Glomerular endothelial cell (primary cell): Measurements from ENCODE around the gene PGM5. TPM values are rescaled to one million over a fixed set of nuclear protein-coding genes. Genes with fewer than 3 reads are reported as not detected.

Experiments used
- DNase-seq: peaks from one replicate; pipeline ENCODE4 v3.0.0-alpha.2; 2011; ENCODE audit warnings: low read depth, low spot score; ENCODE audit errors: extremely low read depth
- total RNA-seq: library from RNA; depleted of rRNA; stranded (reverse); fragments of >200 nt; gene quantifications from 2 replicates; pipeline ENCODE4 v1.2.3, GENCODE V29; 2015

Gene PGM5
- total RNA-seq, 1 donor from 2014 or later = 1.4 TPM

DNA sequence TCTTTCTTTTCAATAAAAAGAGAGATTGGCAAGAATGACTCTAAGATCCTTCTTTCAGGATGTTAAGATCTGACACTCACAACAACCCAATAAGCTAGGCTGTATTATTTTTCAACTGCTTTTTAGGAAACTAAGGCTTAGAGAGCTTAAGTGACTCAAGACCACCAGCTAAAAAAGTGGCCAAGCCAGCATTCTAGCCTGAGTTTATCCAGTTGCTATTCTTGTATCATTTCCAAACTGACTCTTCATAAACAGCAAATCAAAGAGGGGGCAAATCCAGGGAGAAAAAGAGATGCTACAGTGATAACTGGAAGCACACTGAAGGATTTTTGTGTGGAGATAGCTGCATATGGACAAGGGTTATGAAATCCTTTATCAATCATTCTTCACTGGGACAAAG, 137.1 kb downstream of the PGM5 start:
- no peak for DNase-seq

DNA sequence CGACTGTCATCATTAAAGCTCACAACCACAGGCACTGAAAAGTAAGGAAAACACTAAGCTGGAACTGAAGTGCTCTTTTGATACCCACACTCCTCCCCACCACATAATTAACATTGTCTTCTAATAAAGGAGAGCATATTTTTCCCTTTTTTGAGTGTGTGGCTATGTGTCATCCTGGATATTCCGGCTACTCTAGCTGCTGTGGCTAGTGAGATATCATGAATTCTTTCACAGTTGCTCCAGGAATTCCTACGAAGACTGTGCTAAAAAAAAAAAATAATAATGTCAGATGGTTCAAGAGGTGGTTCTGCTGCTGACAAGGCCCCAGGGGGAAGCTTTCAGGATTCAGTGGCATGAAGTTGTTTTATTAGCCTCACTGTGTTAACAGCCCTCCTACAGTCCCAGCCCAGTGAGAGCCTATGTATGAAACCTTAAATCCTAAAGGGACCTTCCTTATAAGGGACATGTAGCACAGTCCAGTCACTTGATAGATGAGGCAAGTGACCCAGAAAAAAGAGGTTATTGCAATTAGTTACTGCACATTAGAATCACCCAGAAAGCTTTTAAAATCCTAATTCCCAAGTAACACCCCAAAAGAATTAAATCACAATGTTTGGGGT, 137.7 kb downstream of the PGM5 start:
- no peak for DNase-seq

DNA sequence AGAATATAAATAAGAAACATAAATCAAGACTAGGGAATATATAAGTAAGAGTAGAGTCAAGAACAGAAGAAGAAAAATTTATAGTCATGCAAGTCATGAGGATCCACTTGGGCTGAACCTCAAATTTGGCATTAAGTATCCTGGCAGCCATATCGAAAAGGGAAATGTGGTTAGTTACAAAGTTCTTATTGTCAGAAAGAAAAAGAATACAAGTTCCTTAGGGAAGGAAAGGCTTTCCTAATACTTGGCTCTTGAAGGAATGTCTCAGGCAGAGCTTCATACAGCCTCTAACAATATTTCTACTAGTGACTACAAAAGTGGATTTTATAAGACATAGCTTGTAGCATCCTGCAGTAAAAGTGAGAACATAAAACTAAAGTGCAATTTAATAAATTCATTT, 138.8 kb downstream of the PGM5 start:
- DNase-seq = no peak

DNA sequence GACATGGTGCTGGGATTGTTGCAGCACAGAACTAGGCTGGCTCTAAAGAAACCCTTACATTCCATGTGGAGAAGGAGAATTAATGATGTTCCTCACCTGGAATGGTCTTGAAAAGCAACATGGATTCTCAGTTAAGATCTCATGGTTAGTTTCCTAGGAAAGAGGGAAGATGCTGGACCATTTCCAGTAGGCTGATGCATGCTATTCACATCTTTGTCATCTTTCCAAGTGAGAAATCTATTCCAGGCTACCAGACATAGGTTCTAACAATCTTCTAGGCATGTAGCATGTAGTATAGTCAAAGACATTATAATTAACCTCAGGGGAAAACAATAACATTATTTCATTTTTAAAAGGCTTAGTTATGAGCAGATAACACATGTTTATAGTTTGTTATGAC, 139.9 kb downstream of the PGM5 start:
- DNase-seq = no peak

DNA sequence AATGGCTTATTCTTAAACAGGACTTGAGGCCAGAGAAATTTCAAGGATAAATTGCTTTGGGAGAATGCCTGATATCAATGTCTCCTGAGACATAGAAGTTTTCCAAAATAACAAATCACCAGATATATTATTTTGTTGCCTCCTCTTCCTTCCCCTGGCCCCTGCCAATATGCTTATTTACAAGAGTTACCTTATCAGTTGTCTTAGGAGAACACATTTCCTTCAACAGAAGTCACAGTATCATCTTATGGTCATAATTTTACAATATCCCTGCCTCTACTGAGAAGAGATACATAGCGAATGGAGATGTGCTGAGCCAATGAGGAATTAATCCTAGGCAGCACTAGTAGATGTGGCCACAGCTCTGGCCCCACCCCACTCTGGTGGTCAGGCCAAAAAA, 141.2 kb downstream of the PGM5 start:
- no peak for DNase-seq

DNA sequence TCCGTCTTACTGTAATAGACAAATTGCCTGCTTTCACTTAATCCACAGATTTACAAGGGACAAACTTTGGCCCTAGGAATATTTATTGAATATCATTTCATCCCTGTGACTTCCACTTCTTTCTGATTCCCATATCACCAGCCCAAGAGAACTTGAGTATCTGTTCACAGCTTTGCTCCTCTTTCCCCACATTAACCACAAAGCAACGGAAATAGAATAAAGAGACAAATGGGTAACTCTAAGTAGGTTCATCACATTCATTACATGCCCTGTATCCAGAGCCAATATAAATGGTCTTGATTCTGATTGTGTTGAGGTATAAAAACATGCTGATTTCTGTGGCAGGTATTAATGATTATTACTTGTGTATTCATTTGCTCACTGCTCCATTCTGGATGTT, 142.4 kb downstream of the PGM5 start:
- no peak for DNase-seq

DNA sequence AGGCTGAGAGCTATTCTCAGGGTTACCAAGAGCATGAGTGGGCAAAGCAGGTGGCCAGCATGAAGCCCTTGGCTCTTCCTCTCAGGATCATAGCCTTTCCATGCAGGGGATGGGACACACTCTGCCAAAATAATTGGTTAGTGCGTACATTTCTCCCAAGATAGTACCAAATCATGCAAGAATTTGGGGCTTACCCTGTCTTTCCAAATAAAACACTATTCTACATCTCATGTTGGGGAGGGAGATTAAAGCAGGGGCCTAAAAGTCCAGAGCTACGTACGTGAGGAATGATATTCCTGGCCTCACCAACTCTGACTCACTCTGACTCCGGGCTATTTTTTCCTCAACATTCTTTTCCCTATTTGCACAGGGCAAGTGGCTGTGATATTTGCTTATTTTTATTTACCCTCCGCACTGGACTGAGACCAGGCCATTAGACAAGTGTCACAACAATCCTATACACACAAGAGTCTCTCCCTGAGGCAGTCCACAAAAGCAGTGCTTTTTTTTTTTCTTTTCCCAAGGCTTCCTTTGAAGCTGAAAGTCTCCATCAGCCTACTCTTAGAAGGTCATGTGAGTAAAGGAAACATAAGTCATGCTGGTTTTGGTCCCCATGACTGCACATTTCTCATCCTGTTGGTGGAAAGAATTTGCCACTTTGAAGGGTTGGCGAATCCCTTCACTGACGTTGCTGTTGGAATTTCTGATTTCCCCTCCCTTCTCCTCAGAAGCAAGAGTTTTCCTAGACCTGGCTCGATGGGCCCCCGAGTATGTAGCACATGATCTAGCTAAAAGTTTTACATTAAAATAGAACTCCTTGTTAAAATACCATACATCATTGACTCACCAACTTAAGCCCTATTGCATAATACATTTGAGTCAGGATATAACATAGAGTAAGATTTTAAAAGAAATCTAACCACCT, 144.3 kb downstream of the PGM5 start:
- DNase-seq = no peak

DNA sequence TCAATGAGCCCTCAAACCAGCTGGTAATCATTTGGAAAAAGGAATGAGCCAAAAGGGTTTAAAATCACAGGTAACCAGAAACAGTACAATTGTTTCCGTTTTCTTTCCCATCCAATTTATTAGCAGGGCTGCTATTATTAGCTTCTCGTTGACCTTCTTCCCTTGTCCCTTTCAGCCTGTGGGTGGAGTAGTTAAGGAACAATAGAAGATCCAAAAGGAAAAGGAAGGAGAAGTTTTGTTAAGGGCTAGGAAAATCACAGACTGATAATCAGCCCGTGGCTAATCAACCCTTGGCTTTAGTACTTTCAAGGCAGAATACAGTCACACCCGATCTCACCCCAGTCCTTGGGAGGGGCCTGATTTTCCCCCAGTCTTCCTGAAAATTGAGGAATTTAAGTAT, 145.9 kb downstream of the PGM5 start:
- DNase-seq = no peak

DNA sequence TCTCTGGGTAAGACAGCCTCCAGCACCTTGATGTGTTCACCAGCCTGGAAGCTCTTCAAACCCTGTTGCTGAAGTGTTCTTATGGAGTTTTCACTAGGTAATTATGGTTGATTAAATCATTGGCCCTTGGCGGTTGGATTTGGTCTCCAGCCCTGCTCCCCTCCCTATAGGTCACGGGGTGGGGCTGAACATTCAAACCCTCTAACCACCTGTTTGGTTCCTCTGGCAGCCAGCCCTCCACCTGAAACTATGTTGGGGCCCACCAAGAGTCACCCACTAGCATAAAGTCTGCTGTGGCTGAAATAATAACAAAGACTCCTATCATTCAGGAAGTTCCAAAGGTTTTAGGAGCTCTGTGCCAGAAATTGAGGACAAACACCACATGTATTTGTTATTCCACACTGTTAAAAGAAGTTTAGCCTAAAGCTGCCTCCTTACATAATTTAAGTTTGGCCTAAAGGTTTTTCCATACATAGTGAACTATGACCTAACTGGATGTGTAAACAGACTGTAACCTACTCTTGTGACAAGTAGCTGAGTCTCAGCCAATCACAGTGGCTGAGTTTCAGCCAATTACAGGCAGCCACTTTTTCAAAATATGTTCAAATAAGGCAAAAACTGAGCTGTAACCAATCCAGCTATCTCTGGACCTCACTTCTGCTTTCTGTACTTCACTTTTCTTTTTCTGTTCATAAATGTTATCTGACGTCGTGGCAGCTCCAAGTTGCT, 149.4 kb downstream of the PGM5 start:
- DNase-seq = no peak

DNA sequence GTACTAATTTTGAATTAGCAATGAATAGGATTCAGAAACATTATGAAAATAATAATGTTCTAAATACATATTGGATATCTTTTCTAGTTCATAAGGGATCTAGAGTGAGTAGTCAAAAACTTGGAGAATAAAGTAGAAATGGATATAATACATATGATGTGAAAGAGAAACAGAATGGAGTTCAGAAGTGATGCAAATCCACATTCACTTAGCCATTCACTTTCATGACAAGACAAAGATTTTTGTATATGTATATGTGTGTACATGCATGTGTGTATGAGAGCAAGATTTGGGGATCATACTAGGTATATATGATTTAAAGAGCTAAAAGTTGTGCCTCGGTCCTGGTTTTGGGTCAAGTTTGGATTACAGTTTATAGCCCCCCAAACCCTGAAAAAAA, 150.1 kb downstream of the PGM5 start:
- DNase-seq = no peak

DNA sequence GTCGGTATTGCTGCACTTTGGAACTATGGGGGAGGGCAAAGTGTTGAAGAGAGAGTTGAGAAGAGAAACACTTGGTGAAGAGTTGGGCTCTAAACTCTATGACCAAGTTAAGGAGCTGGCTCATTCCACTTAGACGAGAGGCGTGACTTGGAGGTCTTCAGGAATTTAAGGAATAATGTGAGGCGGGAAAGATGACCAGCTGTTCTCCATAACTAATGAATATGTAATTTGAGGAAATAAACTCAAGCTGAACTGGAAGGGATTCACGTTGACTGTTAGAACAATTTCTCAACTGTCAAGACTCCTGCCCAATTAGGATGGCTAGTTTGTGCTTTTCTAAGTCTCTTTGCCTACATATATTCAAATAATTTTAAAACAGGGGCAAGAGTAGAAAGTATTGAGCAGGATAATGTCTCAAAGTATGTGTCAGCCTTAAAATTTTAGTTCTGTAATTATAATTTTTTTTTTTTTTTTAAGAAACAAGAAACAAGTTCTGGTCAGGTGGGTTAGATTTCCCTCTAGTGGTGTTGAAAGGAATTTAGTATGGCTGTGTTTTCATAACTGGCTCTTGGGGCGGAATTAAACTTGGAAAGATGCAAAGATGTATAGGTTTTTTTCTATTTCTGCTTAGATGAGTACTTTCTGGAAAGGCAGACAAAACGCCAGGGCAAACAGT, 150.9 kb downstream of the PGM5 start:
- no peak for DNase-seq

DNA sequence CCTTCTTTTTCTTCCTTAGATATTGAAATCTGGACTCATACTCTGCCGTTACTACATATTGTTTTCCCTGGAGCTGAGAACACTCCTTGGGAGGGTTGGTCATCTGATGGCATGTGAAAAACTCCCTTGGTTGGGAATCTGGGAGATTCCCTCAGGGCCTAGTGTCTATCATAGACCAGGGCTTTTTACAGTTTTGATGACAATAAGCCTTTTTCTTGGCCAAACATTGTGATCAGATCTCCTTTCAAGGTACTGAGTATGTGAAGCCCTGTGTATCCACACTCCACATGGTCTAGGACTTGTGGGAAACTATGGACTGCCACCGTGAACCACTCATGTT, 151.4 kb downstream of the PGM5 start:
- no peak for DNase-seq

DNA sequence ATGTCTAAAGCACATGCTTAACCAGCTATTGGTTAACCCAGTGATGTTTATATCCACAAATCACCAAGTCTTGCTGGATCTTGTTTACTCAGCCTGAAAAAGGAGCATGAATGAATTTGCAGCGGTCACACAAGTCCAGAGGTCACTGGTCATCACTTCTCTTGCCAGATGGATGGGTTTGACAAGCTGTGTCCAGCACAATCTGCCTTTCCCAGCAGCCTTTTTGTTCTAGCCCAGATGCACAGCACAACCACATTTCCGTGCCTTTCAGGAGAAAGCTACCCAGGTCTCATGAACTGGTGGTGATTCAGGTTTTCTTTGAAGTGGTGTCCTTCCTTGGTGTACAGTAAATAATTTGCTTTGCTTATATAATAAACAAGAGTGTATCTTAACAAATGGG, 152.1 kb downstream of the PGM5 start:
- no peak for DNase-seq

DNA sequence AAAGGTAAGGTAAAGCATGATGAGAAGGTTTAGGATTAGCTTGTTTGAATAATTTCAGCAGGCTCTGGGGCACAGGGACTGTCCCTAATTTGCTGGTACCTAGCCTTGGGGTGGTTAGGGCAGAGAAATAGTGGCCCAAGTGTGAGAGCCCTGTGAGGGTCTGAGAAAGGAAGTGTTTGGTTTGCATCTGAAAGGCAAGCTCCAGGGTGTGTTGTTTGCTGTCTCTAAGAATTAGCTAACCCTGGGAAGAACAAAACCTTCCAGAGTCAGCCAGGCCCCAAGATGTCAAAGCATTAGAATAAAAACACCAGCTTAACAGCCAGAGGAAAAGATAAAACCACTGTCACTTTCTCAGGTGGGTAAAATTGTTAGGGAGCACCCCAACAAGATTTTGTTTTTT, 153.3 kb downstream of the PGM5 start:
- DNase-seq = no peak

DNA sequence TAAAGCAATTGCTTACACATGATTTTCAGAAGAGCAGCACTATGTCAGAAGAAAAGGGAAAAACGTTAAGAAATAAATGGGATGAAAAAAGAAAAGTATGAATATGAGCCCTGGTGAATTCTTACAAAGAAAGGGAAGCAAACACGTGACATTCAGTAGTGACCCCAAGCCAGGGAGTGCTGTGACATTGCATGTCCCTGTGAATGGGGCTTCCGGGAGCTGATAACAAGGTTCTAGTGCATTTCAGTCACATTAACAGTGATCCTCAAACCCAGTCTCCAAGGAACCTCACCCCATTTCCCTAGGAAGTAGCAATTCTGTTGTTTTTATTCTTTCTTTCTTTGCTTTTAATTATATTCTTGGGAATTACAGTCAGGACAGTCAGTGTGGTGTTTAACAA, 157.0 kb downstream of the PGM5 start:
- DNase-seq = no peak

DNA sequence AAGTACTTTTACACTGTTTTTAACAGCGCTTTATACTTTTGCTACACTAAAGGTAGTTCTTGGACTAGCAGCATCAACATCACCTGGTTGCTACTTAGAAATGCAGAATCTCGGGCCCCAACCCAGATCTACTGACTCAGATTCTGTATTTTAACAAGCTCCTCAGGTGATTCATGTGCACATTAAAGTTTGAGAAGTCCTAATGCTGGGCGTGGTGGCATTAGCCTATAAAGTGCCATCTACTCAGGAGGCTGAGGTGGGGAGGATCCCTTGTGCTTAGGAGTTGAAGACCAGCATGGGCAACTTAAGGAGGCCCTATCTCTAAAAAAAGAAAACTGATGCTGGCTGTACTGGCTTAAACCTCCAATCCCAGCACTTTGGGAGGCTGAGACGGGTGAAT, 157.6 kb downstream of the PGM5 start:
- no peak for DNase-seq

DNA sequence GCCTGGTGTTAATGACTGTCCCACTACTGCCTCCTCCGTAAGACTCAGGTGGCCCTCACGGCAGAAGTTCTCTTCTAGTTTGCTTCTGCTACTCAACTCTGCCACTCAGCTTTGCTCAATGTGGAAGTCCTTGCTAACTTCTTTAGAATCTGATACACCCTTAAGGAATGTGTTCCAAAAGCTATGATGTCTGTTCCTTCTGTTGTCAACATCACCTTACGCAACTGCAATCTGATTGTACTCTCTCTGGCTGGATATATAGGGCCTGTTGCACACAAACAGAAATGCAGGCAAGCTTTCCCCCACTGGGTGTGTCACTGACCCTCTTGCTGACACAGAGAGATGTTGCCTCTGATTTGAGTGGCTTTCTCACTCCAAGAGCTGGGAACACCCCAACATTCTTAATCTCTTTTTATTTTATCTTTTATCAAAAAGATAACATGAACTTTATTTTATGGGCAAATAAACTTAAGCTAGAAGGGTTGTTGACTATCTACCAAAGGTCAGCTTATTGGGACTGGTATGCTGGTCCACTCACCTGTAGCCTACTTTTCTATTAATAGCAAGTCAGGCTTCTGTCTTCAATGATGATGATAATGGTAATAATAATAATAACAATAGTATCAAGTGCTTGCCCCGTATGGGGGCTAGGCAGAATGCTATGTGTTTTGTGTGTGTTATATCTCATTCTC, 159.1 kb downstream of the PGM5 start:
- DNase-seq = no peak

DNA sequence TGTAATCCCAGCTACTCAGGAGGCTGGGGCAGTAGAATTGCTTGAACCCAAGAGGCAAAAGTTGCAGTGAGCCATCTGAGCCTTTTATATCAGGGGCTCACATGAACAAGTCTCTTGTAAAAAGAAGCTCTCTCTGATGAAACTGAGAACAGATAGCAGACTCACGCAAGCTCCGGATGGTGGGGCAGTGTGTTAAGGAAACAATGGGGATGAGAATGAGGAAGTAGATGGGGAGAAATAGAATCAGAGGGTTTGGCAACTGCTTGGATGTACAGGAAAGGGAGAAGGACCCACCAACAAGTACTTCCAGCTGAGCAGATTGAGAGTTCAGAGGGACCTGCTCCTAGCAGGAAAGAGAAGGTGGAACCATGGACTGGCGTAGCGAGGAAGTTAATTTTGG, 165.7 kb downstream of the PGM5 start:
- DNase-seq = no peak

DNA sequence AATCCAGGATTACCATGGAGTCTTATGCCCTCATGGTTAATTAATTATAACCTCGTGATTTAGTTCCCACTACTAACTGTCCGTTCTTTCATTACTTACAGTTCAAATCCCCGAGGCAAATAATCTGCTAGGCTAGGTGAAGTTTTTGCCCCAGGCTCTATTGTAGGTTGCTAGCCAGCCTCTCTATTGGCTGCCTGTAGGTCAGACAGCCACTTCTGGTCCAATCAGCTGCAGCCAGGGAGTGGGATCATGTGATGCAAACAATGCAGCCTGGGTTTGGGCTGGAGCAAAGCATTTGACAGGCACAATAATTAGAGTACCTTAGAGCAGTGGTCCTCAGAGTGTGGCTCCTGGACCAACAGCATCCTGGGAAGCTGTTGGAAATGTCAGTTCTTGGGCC, 166.5 kb downstream of the PGM5 start:
- no peak for DNase-seq

DNA sequence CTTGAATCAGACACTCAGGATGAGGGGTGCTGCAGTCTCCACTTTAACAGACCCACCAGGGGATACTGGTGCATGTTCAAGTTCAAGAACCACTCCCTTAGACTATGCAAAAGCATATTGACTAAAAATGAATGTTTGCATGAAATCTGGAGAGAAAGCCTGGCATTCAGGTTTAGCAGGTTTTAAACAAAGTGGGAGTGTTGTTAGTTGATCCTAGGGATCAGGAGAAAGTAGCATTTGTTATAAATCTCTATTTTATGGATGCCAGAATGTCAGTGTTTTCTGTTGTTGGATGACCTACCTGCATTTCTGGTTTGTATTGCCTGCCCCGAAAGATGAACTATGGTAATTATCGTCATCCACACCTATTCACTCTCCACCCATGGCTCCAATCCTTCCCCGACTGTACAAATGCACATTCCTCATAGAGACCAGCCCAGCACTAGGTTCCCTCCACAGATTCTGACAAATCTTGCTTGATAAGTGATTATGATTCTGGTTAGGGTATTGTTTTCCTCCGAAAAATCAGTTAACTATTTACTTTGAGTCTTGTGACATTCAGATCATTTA, 167.0 kb downstream of the PGM5 start:
- DNase-seq = no peak
